Stimulated activated CD8-positive, alpha-beta memory T cell treated with anti-CD3 and anti-CD28 coated beads, Interleukin-2, amount 100 ng/mL, for 48 hours (primary cell): ENCODE data around the gene CYP19A1.

Source experiments
- DNase-seq, 2 donors: peaks; one replicate each; pipeline ENCODE4 v3.0.0-alpha.2; 2020; ENCODE audit warnings: low read depth in 2 of 2

CYP19A1 gene

DNA sequence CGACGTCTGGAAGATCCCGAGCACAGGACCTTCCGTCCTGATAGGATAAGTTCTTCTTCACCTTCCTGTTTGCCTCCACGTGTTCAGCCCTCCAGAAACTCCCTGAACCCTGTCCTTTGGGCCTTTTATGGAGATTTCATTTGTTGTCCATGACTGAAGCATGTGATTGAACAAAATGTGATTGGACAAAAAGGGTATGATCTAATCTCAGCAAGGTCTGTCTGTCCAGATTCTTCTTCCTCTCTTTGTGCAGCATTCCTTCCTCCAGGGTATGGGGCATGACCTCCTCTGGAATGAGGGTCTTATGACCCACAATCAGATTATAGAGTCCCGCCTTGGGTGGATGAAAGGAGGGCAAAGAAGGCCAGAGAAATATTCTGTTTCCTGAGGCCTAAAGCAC, at the start of gene CYP19A1:
Gene CYP19A1 (minus strand): TSS at position 101 of the 400 bp plus-strand sequence. CDS start 95,684 bp downstream, outside the sequence.
- DNase-seq, result no peak

DNA sequence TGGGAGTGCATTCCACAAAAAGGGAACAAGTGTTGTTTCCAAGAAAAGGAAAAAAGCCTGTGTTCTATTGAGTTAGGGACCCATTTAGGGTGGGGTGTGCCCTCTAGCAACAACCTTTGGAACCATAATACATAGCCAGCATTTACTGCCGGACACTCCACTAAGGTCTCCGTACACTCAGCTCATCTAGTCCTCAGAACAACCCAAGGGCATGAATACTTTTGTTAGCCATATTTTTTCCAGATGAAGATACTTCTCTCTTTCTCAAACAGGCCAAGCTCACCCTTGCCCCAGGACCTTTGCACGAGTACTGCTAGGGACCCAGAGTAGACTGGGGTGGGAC, 49.3 kb upstream of the CYP19A1 start:
- no peak for DNase-seq

DNA sequence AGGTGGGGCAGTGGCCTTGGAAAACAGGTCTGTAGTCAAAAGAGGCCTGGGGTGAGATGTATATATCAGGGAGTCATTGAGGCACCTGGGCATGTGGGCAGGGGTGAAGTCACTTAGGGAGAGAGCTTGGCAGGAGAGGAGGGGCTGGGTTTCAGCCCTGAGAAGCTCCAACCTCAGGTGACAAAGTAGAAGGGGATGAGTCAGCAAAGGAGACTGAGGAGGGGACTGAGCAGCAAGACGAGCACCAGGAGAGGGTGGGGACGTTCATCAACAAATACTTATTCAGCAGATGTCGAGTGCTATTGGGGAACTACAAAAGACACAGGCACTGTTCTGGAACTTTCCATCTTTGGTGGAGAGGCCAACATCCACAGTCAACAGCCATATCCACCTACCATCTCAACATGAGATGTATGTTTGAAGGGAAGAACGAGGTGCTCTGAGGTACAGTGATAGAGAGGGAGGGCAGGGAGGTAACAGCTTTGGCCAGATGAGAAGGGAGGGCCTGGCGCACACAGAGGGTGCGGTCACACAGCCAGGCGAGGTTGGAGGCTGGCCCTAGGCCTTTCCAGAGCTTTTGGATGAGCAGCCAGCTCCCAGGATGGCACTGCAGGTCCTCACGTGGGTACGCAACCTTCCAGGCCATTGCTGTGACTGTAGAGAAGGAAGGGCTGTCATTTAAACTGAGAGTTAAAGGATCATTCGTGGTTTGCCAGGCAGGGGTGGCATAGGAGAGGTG, 48.7 kb upstream of the CYP19A1 start:
- DNase-seq, result no peak

DNA sequence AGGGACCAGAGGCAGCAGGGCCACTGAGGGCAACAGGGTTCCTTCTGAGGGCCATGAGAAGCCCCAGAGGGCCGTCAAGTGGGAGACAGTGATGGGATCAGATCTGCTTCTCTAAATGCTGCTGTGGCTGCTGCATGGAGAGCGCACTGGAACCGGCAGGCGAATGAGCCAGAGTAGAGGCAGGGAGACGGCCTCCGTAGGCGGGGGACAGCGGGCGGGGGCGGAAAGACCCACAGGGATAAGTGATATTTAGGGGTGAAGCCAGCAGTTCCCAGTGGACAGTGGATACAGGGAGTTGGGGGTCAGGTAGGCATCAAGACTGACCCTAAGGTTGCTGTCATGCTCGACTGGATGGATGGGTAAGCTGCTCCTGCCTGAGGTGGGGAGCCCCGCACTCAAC, 48.1 kb upstream of the CYP19A1 start:
- no peak for DNase-seq

DNA sequence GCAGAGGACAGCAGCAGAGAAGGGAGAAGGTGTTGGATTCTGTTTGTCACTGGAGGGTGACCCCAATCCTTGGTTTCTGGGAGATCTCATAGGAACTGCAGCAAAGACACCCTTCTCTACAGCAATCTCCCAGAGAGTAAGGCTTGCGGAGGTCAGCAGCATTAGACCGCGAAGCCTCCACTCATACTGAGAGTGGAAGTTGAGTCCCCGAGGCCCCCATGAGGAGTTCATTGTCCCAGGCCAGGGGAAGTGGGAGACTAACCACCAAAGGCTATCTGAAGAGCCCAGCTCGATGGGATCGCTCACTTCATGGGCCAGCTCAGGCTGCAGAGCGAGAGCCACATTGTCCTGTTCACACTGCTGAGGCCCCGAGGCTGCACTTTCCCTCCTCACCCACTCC, 47.6 kb upstream of the CYP19A1 start:
- DNase-seq, result no peak

DNA sequence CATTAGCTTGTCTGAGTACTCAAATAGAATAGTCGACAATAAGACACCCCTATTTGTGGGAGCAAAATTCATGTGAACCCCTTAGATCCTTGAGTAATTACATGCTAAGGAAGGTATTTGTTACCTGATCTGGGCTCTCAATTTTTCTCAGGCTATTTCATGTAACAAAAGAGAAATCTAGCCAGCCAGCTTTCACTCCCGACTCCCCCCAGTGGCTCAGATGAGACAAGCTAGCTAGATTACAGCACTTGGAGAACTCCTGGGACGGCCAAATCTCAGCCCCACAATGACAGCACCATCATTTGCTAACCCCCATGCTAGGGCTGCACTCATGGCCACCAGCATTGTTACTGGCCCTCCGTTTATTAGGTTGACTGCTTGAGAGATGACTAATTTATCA, 44.4 kb upstream of the CYP19A1 start:
- no peak for DNase-seq

DNA sequence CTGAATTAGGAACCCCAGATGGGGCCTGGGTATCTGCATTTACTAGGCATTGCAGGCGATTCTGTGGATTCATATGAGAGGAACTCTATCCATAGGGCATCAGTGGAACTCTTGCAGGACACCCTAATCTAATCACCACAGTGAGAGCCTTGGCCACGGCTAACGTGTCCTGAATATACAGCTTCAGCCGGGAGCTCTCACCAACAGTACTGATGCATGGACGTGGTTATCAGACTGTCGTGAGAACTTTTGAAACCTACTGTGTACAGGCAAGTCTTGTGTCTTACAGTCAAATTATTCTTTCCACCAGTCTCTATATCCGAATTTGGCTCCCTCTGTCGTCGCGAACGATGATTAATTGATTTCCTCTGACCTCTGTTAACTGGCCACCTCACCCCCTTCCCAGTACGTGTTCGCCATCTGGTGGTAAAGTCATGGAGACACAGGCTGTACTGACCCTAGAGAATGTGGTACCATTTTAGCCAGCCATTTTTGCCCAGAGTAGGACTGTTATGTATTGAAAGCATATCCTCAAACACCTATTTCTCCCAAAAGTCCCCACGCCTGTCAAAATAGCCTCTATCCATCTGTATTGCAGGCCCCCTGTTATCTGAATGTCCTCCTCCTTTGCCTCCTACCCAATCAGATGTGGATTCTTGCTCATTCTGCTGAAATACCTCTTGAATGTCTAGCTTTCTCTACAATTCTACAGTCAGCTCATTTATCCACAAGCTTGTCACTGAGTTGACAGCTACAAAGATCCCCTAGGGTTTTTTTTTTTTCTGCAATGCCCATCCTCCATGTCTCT, 42.8 kb upstream of the CYP19A1 start:
- peak; percentile 3 to 16 for DNase-seq

DNA sequence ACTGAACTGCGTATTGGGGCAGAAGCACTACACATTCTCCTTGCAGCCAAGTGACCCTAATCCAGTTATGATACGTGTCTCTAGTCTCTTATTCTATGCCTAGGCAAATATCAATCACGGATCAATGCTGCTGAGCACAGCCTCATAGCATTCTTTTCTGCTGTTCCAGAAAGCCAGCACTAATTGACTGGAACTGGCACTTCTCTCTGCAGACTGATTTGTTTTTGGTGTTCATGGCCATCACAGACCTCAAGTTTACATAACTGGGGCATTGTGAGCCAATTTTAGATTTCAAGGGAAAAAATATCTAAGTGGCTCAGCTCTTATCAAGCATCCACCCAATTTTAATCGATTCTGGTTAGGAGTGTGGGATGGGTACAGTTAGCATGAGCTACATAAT, 41.0 kb upstream of the CYP19A1 start:
- no peak for DNase-seq

DNA sequence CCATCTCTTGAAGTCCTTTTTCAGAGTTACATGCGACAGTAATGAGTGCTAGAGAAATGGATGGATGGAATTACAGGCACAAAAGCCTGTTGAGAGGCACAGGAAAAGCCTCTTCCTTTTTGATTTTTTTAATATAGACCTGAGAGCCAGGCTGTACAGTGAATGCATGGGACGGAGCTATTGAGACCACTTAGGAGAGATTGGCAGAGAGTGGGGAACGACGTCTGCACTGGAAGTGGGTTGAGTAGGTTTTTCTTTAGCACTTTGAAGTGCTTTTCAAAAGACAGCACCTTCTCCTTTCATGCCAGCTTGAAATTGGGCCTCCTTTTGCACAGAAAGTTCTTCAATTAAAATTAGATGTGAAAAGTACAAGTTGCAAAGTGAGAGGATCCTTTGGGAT, 40.0 kb upstream of the CYP19A1 start:
- no peak for DNase-seq

DNA sequence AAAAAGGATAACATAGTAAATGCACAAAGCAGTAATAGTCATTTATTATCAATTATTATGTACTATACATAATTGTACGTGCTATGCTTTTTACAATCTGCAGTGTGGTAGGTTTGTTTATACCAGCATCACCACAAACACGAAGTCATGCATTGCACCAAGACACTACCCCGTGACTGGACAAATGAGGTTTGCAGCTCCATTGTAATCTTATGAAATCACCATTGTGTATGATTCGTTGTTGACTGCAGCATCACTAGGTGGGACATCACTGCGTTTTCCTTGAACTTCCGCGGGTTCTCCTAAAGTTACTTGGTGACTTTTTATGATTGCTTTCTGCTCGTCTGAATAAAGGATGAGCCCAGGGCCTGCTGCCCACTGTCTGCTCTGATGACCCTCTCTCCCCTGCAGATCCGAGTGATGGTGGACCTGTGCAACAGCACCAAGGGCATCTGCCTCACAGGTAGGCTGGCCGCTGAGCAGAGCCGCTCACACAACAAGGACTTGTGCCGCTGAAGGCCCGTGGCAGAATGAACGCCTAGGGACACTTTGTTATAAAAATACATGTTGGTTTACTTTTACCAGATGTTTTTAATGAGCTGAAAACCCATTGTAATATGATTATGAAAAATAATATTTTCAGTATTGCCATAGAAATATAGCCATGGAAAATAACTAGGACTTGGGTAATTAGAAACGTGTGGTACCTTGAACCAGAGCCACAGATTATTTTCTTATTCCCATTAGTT, 38.8 kb upstream of the CYP19A1 start:
- no peak for DNase-seq

DNA sequence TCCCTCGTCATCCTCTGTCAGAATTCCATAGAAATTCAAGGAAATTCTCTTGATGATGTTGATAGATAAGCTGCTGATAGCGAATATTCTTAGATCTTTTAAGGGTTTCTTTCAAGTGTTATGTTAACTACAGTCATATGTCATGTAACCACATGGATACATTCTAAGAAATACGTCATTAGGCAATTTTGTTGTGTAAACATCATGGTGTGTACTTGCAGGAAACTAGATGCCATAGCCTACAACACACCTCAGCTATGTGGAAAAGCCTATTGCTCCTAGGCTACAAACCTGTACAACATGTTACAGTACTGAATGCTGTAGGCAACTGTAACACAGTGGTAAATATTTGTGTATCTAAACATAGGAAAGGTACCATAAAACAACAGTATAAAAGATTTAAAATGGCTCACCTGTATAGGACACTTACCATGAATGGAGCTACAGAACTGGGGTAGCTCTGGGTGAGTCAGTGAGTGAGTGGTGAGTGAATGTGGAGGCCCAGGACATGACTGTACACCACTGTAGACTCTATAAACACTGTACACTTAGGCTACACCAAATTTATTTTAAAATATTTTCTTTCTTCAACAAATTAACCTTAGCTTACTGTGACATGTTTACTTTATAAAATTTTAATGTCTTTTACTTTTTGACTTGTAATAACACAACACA, 37.7 kb upstream of the CYP19A1 start:
- DNase-seq, result no peak

DNA sequence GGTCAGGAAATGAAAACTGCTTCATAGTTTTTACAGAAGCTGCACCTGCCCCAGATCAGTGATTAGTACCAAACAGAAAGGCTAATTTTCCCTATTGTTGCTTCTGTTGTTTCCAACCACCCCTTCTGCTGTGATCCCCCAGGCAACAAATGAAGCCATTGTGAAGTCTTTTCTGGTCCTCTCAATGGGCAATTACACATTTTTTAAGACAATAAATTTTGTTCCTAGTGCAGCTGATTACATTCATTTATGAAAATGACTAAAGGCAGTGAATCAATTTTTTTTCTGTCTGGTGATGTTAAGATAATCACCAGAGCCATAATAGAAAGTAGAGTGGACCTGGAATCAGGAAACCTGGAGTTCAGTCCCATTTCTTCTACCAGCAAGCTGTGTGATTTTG, 35.7 kb upstream of the CYP19A1 start:
- DNase-seq, result no peak

DNA sequence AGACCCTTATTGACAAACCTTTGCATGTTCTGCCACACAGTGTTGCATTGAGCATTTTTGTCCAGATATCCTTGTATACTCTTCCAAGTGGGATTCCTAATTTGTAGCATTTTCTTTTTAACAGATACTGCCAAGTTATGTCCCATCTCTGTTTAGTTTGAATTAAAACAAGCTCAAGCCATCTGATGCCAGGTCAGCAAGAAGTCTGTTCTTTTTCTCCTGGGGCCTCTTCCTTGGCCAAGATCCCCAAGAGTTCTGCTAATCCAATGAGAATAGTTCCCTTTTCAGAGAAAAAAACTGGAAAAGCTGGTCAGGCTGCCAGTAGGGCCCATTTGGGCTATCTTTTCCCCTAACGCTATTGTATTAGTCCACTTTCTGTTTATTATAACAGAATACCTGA, 32.9 kb upstream of the CYP19A1 start:
- no peak for DNase-seq

DNA sequence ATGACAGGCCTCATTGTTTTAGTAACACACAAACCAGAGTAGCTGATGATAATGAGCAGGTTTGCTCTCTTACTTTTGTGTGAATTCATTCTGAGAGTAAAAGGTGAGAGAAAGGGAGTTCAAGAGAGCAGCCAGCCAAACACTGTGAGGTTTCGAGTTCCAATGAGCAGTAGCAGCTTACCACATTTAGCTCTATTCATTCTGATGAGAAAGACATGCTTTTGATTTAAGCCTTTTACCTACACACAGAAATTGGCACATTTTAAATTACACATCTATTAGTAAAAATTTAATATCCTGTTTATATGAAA, 31.0 kb upstream of the CYP19A1 start:
- no peak for DNase-seq

DNA sequence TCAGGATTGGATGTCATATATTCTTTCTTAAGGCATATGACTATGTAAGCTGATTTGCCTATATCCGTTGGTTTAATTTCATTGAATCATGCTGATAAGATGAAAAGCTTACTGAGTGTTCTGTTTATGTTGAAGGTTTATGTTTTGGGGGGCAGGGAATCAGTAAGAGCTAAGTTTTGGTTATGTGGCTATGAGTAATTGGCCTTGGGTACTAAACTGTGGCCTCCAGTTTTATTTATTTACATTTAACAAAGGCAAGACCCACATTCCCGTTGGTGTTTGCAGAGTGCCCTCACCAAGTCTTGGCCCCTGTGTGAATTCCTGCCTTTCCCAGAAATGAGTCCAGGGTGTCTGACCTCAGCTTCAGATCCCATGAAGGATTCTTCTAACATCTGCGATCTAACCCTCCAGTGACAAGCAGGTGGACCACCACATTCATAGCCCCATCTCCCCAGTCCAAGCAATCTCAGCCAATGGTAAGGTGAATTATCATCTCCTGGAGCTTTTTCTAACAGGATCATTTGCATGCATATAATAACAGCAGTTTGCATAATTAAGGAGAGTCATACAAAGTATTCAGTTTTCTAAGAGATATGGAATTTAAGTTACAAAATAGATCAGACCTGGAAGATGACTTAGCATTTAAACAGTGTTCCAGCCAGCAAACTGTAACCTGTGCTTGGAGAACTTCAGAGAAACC, 30.5 kb upstream of the CYP19A1 start:
- DNase-seq, result no peak

DNA sequence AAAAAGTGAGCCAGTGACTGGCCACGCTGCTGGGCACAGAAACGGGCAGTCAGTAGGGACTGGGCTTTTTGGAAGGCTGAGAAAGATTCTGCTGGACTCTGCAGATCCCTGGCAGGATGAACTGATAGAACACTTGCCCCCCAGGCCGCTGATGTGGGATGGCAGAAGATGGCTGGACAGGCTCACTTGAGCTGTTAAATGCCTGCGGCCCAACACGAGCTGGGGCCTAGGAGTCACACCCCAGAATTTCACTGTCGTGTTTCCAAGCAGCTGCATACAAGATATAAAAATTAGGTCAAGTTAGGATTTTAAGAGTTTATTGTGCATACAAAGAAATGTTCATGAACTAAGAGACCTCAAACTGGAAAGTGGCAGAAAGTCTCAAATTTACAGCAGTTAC, 29.9 kb upstream of the CYP19A1 start:
- DNase-seq, result no peak

DNA sequence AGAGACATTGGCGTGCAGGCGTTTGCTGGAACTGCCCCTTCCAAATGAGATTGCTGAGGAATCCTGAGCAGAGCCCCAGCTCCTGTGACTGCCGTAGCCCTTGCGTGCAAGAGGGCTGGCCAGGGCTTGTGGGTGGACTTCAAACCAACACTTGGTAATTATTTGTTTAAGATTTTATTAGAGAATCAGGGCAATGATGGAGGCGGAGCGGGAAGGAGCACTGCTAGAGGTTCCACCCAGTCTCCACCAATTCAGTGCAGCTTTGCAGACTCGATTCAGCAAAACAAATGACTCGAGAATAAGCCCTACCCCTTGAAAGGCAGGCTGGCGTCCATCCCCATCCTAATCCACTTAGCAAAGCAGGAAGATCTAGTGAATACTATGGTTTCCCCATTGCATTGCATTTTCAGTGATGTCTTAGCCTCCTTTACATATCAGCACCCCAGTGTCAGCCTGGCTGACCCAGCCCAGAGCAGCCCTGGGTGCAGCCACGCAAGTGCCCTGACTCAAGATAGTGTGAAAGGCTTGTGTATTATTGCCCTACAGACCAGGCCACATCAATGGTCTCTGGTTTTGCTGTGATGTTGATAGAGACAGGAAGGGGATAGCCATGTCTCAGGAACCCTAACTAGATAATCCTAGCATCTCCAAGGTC, 29.1 kb upstream of the CYP19A1 start:
- no peak for DNase-seq

DNA sequence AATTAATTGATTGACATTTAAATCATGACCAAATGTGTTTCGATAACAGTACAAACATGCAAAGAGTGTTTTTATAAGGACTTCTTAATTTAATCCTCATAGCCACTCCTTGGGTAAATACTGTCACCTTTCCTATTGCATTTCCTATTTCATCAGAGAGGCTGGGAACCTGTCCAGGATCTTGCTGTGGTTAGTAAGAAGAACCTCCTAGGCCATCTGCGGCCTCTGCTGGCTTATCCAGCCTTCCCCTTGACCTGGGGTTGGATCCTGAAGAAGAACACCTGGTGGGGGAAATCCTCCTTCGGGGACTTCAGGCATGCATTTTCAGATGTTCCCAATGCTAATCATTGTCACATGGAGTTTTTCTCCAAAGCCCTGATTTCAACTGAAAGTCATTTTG, 28.5 kb upstream of the CYP19A1 start:
- no peak for DNase-seq

DNA sequence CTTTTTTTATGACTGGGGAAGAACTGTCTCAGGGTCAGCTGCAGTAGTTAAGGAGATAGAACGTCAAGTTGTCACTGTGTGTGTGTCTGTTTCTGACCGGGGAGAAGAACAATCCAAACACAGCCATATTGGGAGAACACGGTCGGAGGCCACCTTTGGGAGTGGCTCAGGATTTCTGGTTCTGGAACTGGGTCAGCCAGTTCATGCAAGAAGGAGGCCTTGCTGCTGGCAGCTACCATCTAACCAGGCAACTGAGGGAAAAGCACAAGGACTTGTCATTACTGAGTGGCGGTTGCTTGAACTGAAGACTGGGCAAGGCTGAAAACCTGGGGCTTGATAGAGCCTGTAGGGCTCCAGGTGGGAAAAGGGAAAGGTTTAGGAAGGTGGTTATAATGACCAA, 27.7 kb upstream of the CYP19A1 start:
- DNase-seq, result no peak

DNA sequence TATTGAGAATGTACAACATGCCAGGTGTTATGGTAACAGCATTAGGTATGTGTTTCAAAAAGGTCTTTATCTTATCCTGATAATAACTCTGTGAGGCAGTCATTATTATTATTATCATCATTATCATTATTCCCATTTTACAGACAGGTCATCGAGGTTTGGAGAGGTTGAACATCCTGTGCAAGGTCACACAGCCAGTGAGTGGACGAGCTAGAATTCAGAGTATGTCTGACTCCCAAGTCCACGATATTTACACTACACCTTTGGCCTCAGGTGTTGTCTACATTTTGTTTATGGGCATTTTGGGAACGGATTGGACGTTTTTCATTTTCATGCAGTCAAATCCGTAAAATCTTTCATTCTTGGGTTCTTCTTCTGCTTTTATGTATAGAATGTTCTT, 27.0 kb upstream of the CYP19A1 start:
- DNase-seq, result no peak

DNA sequence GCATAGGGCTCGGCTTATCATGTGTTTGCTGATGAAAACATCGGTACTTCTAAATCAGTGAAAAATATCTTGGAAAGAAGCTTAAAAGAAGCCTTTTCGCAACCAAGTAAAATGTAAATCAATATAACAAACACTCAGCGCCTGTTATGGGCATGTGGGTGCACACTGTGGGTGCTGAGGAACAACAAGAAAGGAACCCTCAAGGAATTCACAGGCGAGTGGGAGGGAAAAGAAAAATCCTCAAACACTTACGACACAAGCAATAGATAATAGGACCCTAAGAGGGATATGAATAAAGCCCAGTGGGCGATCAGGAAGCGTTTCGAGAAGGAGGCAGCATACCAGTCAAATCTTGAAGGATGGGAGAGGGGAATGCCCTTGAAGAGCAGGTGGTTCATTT, 25.0 kb upstream of the CYP19A1 start:
- DNase-seq, result no peak
